Common myeloid progenitor, CD34-positive (primary cell): ENCODE measurements around the gene ABHD14A.

ENCODE experiments used
- CTCF ChIA-PET: fragments of 350-600 bp; sonication (Branson Sonifier 250); formaldehyde crosslinking; loops from one replicate; lab custom pipeline; 2021; ENCODE audit warnings: antibody characterized with exemption; lab: Charles Lee
- POLR2A ChIA-PET: fragments of 350-600 bp; sonication (Branson Sonifier 250); formaldehyde crosslinking; loops from one replicate; lab custom pipeline; 2021; ENCODE audit warnings: antibody characterized with exemption; lab: Charles Lee
- DNase-seq, 3 donors: peaks; one replicate each; pipeline versions ENCODE4 v3.0.0 to v3.0.0-alpha.2; 2013
- H3K27ac ChIP-seq, 2 experiments: 1 replicate in 1 of 2; 2 replicates in 1 of 2; pipeline ENCODE4 v1.7.0; 2013; ENCODE audit warnings: inconsistent platforms in 2 of 2, low read length in 2 of 2, mild to moderate bottlenecking in 2 of 2, low read depth in 1 of 2, moderate library complexity in 1 of 2; ENCODE audit not compliant: severe bottlenecking in 2 of 2, insufficient read depth in 1 of 2, poor library complexity in 1 of 2
- H3K27me3 ChIP-seq, 5 experiments: replicated peaks in 2 of 5; 1 replicate in 3 of 5; 2 replicates in 2 of 5; pipeline versions ENCODE4 v1.6.1 to v1.7.0; 2013; ENCODE audit warnings: low read length in 4 of 5, mild to moderate bottlenecking in 2 of 5, moderate library complexity in 2 of 5, inconsistent platforms in 1 of 5; ENCODE audit not compliant: insufficient read depth in 5 of 5, control insufficient read depth in 4 of 5
- H3K36me3 ChIP-seq, 4 experiments: 1 replicate in 2 of 4; 2 replicates in 2 of 4; pipeline versions ENCODE4 v1.6.1 to v1.7.0; 2013; ENCODE audit warnings: low read length in 3 of 4, control low read depth in 1 of 4, mild to moderate bottlenecking in 1 of 4; ENCODE audit not compliant: control insufficient read depth in 4 of 4, insufficient read depth in 4 of 4
- H3K4me1 ChIP-seq, 4 experiments: 1 replicate in 3 of 4; 2 replicates in 1 of 4; pipeline versions ENCODE4 v1.6.1 to v1.7.1; 2013; ENCODE audit warnings: low read length in 3 of 4, mild to moderate bottlenecking in 3 of 4, control low read depth in 1 of 4, inconsistent platforms in 1 of 4, moderate library complexity in 1 of 4; ENCODE audit not compliant: control insufficient read depth in 4 of 4, insufficient read depth in 4 of 4; ENCODE audit errors: control extremely low read depth in 1 of 4
- H3K4me3 ChIP-seq, 7 experiments: 1 replicate in 4 of 7; 2 replicates in 3 of 7; pipeline versions ENCODE4 v1.5.1 to v1.7.0; 2013; ENCODE audit warnings: mild to moderate bottlenecking in 7 of 7, low read length in 6 of 7, moderate library complexity in 6 of 7, inconsistent platforms in 2 of 7, low read depth in 2 of 7, control low read depth in 1 of 7; ENCODE audit not compliant: insufficient read depth in 4 of 7, control insufficient read depth in 1 of 7; ENCODE audit errors: extremely low read depth in 1 of 7
- H3K9me3 ChIP-seq, 5 experiments: 1 replicate in 4 of 5; 2 replicates in 1 of 5; pipeline versions ENCODE4 v1.6.1 to v1.7.1; 2013; ENCODE audit warnings: low read length in 4 of 5, mild to moderate bottlenecking in 2 of 5, inconsistent platforms in 1 of 5, low read depth in 1 of 5, moderate library complexity in 1 of 5; ENCODE audit not compliant: control insufficient read depth in 4 of 5, insufficient read depth in 2 of 5; ENCODE audit errors: control extremely low read depth in 1 of 5
- WGBS: methylation state at CpG from one replicate; pipeline ENCODE4 v1.1.5; 2013; ENCODE audit not compliant: insufficient coverage; 5-methylcytosine and 5-hydroxymethylcytosine counted together

ABHD14A gene

GRCh38 chr3:51963951-51964451 lies 10.9 kb upstream of the ABHD14A start:
- peaks cover 0 to 17% (median 16%) of the 10 kb centered on the region in 4 experiments for H3K4me1 ChIP-seq
- H3K4me3 ChIP-seq = no peak overlapping the region
- no peak for DNase-seq
- CTCF ChIA-PET = interaction anchor here (1.0 to 1.4 kb wide), 2 partner anchors 19 to 21 kb away, joined by 3 to 4 read pairs; no protein-coding TSS in a partner anchor
- H3K36me3 ChIP-seq = no peaks in the 10 kb centered on the region
- WGBS = 86% methylated on average over 8 of the region's 12 CpGs
- POLR2A ChIA-PET = no interaction called here
- peaks cover 0 to 24% (median 0%) of the 10 kb centered on the region in 5 experiments for H3K27me3 ChIP-seq
- H3K27ac ChIP-seq = no peak overlapping the region
- no peaks in the 10 kb centered on the region for H3K9me3 ChIP-seq

DNA sequence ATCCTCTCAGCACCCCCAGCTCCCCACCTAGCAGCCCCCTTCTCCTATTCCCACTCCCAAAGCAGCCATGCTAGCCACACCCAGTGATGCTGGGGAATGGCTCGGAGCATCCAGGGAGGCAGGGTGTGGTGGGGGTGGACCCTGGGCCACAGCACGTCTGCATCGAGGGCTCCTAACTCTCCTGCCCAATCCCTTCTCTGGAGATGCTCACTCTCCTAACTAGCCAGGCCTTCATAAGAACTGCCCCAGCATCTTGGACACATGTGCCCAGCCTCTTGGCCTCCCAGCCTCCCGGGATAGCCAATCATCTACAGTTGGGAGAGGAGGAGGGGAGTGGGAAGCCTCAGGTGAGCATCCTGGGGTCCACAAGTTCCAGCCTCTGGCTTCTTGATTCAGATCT lies 10.3 kb upstream of the ABHD14A start:
- ChIA-PET POLR2A (no interaction called here), CTCF (interaction anchor here (1.0 to 1.5 kb wide), 3 partner anchors 9 to 20 kb away, joined by 3 to 4 read pairs (median 4); partner anchors contain the start of gene ABHD14B)
- Histone ChIP-seq H3K27me3 (peaks cover 0 to 23% (median 0%) of the 10 kb centered on the region in 5 experiments), H3K27ac (no peak overlapping the region), H3K4me3 (no peak overlapping the region), H3K4me1 (peaks cover 0 to 17% (median 17%) of the 10 kb centered on the region in 4 experiments), H3K36me3 (no peaks in the 10 kb centered on the region), H3K9me3 (no peaks in the 10 kb centered on the region)
- no CpG with 5 or more reads among the region's 4 CpGs for WGBS
- DNase-seq = no peak

DNA sequence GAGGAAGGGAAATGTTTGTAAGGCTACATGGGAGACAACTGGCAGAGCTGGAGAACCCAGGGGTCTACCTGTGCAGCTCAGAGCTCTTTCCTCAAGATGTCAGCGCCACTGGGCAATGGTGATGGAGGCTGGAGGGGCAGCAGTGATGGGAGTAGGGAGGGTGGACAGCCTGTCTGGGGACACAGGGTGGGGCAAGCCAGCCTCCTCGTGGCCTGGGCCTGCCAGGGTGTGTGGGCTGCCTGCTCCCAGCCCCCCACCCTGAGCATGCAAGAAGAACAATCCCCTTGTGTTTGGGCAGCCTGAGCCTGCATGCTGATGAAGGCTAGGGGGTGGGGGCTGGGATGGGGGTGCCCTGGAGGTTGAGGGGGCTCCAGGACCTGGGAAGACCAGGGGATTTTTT lies 8.8 kb upstream of the ABHD14A start:
- H3K36me3 ChIP-seq = no peaks in the 10 kb centered on the region
- H3K9me3 ChIP-seq = no peaks in the 10 kb centered on the region
- H3K27ac ChIP-seq = no peak overlapping the region
- CTCF ChIA-PET = interaction anchor here (1.1 to 1.5 kb wide), 3 partner anchors 8 to 11 kb away, joined by 4 read pairs; partner anchors contain the start of genes ABHD14B and GPR62
- POLR2A ChIA-PET = interaction anchor here (0.7 kb wide), 1 partner anchor 9 kb away, joined by 4 read pairs; the partner anchor contains the start of gene ABHD14A
- 86% methylated on average over 1 of the region's 2 CpGs for WGBS
- no peak overlapping the region for H3K4me3 ChIP-seq
- H3K4me1 ChIP-seq = peaks cover 0 to 17% (median 17%) of the 10 kb centered on the region in 4 experiments
- H3K27me3 ChIP-seq = peaks cover 0 to 23% (median 0%) of the 10 kb centered on the region in 5 experiments
- no peak for DNase-seq

- no peak overlapping the region for H3K27ac ChIP-seq
- H3K27me3 ChIP-seq = peaks cover 0 to 23% (median 0%) of the 10 kb centered on the region in 5 experiments
- H3K36me3 ChIP-seq = no peaks in the 10 kb centered on the region
- CTCF ChIA-PET = interaction anchor here (1.1 to 4.1 kb wide), 3 partner anchors 9 to 24 kb away, joined by 4 to 17 read pairs (median 4); partner anchors contain the start of genes GPR62, PARP3 and RRP9
- POLR2A ChIA-PET = interaction anchor here (0.7 kb wide), 1 partner anchor 9 kb away, joined by 4 read pairs; the partner anchor contains the start of gene ABHD14A
- no peaks in the 10 kb centered on the region for H3K9me3 ChIP-seq
- peak overlapping the region in 4 of 7 experiments; percentile 43 to 78 (median 60) for H3K4me3 ChIP-seq
- peaks cover 0 to 17% (median 17%) of the 10 kb centered on the region in 4 experiments for H3K4me1 ChIP-seq
- 93% methylated on average over 4 of the region's 5 CpGs for WGBS
- DNase-seq = no peak
Observed at GRCh38 chr3:51966486-51966885, 8.4 kb upstream of the ABHD14A start.

- WGBS = 9% methylated on average over 28 of the region's 33 CpGs
- Histone ChIP-seq H3K4me1 (peaks cover 0 to 17% (median 17%) of the 10 kb centered on the region in 4 experiments), H3K36me3 (no peaks in the 10 kb centered on the region), H3K9me3 (no peaks in the 10 kb centered on the region), H3K4me3 (peak overlapping the region in 6 of 7 experiments; percentile 39 to 78 (median 50)), H3K27ac (no peak overlapping the region), H3K27me3 (peaks cover 0 to 21% (median 0%) of the 10 kb centered on the region in 5 experiments)
- no peak for DNase-seq
- POLR2A ChIA-PET = interaction anchor here (0.7 kb wide), 1 partner anchor 8 kb away, joined by 4 read pairs; the partner anchor contains the start of gene ABHD14A
- CTCF ChIA-PET = interaction anchor here (1.1 to 4.1 kb wide), 3 partner anchors 10 to 25 kb away, joined by 4 to 17 read pairs (median 4); partner anchors contain the start of genes GPR62, PARP3 and RRP9
Observed at GRCh38 chr3:51966922-51967383, 7.9 kb upstream of the ABHD14A start.

GRCh38 chr3:51967384-51968169 lies 7.3 kb upstream of the ABHD14A start, which contains the start of gene PCBP4:
Gene PCBP4, minus strand, starts transcription at chr3:51967454. Its CDS starts 6,214 bp downstream, at chr3:51961240.
- Histone ChIP-seq H3K4me1 (peaks cover 0 to 17% (median 17%) of the 10 kb centered on the region in 4 experiments), H3K27ac (no peak within 1 kb of the TSS), H3K36me3 (no peaks in the 10 kb centered on the region), H3K4me3 (peak within 1 kb of the TSS in 6 of 7 experiments; percentile 48 to 78 (median 61)), H3K9me3 (no peaks in the 10 kb centered on the region), H3K27me3 (peaks cover 0 to 20% (median 0%) of the 10 kb centered on the region in 5 experiments)
- under 1% methylated on average over 58 of the region's 90 CpGs for WGBS
- ChIA-PET CTCF (interaction anchor here (1.1 to 9.3 kb wide), 3 partner anchors 8 to 25 kb away, joined by 4 to 76 read pairs (median 17); partner anchors contain the start of genes PARP3 and RRP9), POLR2A (interaction anchor here (0.6 kb wide), 1 partner anchor 16 kb away, joined by 3 read pairs; no protein-coding TSS in a partner anchor)
- peak in 1 of 3 donors; percentile 35 for DNase-seq
